Activated T-helper 1 cell treated with anti-CD3 and anti-CD28 coated beads, Interleukin-12 subunit alpha, Interleukin-12 subunit beta, Interleukin-2, Interleukin-4 antibody, amounts not matched to agents 30 ng/mL and 10 ng/mL and 1 ng/mL, durations not matched to agents 14 hours and 24 hours and 36 hours (primary cell): ENCODE measurements around the gene FUBP3. TPM values are rescaled to one million over a fixed set of nuclear protein-coding genes. Genes with fewer than 3 reads are reported as not detected.
"Not testable (repeated sequence)": the region's sequence is repeated elsewhere in the genome, so short reads cannot be mapped to it uniquely, and the experiment has no call there.

Experiments used
- DNase-seq: peaks from one replicate; pipeline ENCODE4 v3.0.0; 2021; ENCODE audit warnings: low spot score
- H3K27ac Mint-ChIP-seq: one replicate; pipeline ENCODE4 v1.8.0; 2021; ENCODE audit warnings: mild to moderate bottlenecking, mixed read lengths
- H3K27me3 Mint-ChIP-seq: one replicate; pipeline ENCODE4 v1.8.0; 2022; ENCODE audit warnings: mild to moderate bottlenecking, moderate library complexity, mixed read lengths; ENCODE audit not compliant: insufficient read depth
- H3K36me3 Mint-ChIP-seq: one replicate; pipeline ENCODE4 v1.8.0; 2021; ENCODE audit warnings: low read depth, mixed read lengths
- H3K4me1 Mint-ChIP-seq: one replicate; pipeline ENCODE4 v1.8.0; 2021; ENCODE audit warnings: low read depth, mixed read lengths
- H3K4me3 Mint-ChIP-seq: one replicate; pipeline ENCODE4 v1.8.0; 2021; ENCODE audit warnings: mild to moderate bottlenecking, moderate library complexity, mixed read lengths
- H3K9me3 Mint-ChIP-seq: one replicate; pipeline ENCODE4 v1.8.0; 2021; ENCODE audit warnings: mixed read lengths
- intact Hi-C: fragments of 100-400 bp; cut with micrococcal nuclease; formaldehyde crosslinking; loops from one replicate; pipeline ENCODE4 v1.15.1; 2024
- total RNA-seq: library from RNA; stranded (reverse); gene quantifications from 2 replicates; pipeline ENCODE4 v1.2.3, GENCODE V29; 2022

The FUBP3 gene
- total RNA-seq, 1 donor from 2014 or later = 52.6 TPM

DNA sequence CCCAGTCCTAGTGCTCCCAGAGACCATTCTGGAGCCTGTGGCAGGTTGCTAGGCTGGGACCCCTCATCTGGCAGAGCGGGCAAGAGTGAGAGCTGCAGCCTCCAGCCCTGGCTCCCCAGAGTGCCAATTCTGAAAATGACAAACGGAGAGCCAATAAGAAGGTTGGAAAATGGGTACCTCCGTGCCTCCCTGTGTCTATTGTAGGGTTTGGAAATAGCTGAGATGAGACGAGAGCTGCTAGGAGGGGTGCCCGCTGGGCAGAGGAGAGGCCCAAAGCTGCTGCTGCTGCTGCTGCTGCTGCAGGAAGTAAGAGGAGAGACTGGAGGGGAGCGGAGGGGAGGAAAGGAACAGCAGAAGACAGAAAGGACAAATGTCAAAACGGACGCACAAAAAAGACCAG is 36.0 kb upstream of the FUBP3 start:
- Mint-ChIP-seq H3K4me1 (no peaks in the 10 kb centered on the region), H3K9me3 (no peaks in the 10 kb centered on the region), H3K27me3 (peaks cover 21% of the 10 kb centered on the region), H3K27ac (no peak overlapping the region), H3K36me3 (no peaks in the 10 kb centered on the region), H3K4me3 (no peak overlapping the region)
- intact Hi-C loops = no loop called here
- DNase-seq = no peak

DNA sequence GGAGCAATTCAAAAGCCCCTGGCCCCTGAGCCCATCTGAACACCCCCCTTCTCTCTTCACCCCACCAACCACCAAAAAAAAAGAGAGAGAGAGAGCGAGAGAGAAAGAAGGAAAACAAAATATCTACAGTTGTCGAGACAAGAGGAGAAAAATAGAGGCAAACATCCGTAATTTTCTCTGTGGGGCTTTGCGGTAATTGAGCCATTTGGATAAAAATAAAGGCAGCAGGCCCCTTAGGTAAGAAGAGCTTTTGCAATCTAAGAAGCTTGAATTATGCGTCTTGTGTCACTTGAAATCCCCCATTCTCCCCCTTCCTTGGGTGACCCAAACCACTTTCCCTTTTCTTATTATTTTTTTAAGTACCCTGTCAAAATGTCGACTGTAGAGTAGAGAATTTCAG is 35.5 kb upstream of the FUBP3 start:
- DNase-seq = no peak
- Mint-ChIP-seq H3K36me3 (no peaks in the 10 kb centered on the region), H3K4me1 (no peaks in the 10 kb centered on the region), H3K4me3 (no peak overlapping the region), H3K9me3 (no peaks in the 10 kb centered on the region), H3K27me3 (peaks cover 16% of the 10 kb centered on the region), H3K27ac (no peak overlapping the region)
- intact Hi-C loops = no loop called here

DNA sequence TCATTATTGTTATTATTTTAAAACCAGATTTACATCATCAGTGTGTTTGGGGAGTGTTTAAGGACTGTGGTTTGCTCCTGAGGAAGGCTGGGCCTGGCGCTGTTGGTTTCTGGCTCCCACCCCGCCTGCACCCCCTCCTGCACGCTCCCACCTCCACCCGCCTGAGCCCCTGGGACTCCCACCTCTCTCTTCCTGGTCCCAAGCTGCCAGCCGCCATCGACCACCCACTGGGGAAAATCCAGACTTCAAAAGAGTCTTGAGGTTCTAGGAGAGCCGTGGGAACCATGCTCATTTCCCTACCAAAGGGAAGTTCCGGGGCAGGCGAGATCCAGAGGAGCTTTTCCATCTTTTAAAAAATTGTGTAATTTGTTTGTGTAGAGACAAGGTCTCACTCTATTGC is 35.0 kb upstream of the FUBP3 start:
- Mint-ChIP-seq H3K27me3 (peaks cover 14% of the 10 kb centered on the region), H3K9me3 (peaks cover 5% of the 10 kb centered on the region), H3K4me3 (no peak overlapping the region), H3K27ac (no peak overlapping the region), H3K4me1 (no peaks in the 10 kb centered on the region), H3K36me3 (no peaks in the 10 kb centered on the region)
- intact Hi-C loops = no loop called here
- no peak for DNase-seq

DNA sequence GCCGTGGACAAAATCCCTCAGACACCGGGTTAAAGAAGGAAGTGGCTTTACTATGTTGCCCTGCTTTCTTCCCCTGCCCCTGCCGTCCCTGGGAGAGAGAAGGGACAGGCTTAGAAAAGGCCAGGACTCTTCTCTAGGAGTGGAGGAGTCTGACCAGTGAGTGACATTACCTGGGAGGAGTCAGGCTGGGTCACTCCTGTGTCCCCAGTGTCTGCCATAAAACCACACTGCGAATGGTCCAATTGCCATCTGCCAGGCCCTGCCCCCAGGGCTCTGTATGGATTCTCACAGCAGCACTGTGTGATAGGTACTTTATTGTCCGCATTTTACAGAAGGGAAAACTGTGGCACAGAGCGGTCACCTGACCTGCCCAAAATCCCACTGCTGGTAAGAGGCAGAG is 31.3 kb upstream of the FUBP3 start:
- Mint-ChIP-seq H3K27ac (no peak overlapping the region), H3K9me3 (peaks cover 9% of the 10 kb centered on the region), H3K27me3 (peaks cover 3% of the 10 kb centered on the region), H3K36me3 (no peaks in the 10 kb centered on the region), H3K4me1 (no peaks in the 10 kb centered on the region), H3K4me3 (no peak overlapping the region)
- intact Hi-C loops = no loop called here
- DNase-seq = no peak

DNA sequence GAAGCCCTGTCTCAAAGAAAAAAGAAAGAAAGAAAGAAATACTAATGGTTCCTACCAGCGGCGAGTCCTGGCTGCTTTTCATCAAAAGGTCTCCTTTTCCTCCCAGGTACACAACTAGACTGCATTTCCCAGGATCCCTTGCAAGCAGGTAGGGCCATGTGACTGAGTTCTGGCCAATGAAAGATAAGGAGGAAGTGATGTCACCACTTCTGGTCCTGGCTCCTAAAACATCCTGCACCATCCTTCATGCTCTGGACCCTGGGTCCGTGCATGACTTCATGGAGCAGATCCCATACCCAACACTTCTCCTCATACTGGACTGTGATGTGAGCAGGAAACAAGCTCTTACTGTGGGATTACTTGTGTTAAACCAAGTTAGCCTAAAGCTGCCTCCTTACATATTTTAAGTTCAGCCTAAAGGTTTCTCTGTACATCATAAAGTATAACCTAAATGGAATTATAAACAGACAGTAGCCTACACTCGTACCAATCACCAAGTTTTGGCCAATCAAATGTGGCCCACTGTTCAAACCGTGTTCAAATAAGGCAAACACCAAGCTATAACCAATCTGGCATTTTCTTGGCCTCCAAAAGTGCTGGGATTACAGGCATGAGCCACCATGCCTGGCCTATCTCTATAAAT is 30.2 kb upstream of the FUBP3 start:
- Mint-ChIP-seq H3K4me1 (no peaks in the 10 kb centered on the region), H3K9me3 (peaks cover 9% of the 10 kb centered on the region), H3K27ac (no peak overlapping the region), H3K36me3 (no peaks in the 10 kb centered on the region), H3K27me3 (peaks cover 3% of the 10 kb centered on the region), H3K4me3 (no peak overlapping the region)
- DNase-seq = no peak
- intact Hi-C loops = no loop called here

DNA sequence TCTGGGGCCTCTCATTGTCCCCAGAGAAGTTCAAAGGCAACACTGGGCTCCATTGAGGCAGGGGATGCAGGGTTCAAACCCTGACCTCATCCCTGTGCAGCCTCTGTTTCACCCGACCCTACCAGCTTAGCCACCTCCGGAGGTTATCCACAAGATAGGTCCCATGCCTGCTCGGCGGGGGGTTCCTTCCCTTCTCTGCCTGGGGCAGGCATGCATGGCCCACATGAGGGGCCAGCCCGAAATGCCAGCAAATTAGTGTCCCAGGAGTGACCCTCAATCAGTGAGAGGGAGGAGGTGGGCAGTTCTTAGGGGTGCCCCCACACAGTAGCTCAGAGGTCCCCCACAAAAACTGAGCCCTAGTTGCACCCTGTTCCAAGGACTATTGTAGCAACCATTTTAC is 24.8 kb upstream of the FUBP3 start:
- H3K9me3 Mint-ChIP-seq = peaks cover 3% of the 10 kb centered on the region
- no peak overlapping the region for H3K4me3 Mint-ChIP-seq
- intact Hi-C loops = no loop called here
- H3K36me3 Mint-ChIP-seq = no peaks in the 10 kb centered on the region
- H3K27me3 Mint-ChIP-seq = peaks cover 3% of the 10 kb centered on the region
- no peak overlapping the region for H3K27ac Mint-ChIP-seq
- H3K4me1 Mint-ChIP-seq = no peaks in the 10 kb centered on the region
- DNase-seq = no peak

DNA sequence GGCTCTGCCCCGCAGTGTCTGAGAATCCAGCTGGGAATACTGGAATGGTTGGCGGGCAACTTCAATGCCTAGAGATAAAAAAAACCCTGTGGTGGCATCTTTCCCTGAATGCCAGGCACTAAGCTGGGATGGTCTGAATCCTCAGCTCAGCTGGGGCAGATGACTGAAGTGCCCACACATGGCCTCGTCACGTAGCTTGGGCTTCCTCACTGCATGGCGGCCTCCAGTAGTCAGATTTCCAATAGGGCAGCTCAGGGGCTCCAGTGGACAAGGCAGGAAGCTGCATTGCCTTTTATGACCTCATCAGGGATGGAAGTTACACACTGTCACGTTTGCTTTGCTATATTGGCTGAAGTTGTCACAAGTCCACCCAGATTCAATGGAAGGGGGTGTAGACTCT is 24.3 kb upstream of the FUBP3 start:
- Mint-ChIP-seq H3K27me3 (peaks cover 3% of the 10 kb centered on the region), H3K4me3 (no peak overlapping the region), H3K27ac (no peak overlapping the region), H3K36me3 (no peaks in the 10 kb centered on the region), H3K4me1 (no peaks in the 10 kb centered on the region), H3K9me3 (no peaks in the 10 kb centered on the region)
- no peak for DNase-seq
- intact Hi-C loops = no loop called here

DNA sequence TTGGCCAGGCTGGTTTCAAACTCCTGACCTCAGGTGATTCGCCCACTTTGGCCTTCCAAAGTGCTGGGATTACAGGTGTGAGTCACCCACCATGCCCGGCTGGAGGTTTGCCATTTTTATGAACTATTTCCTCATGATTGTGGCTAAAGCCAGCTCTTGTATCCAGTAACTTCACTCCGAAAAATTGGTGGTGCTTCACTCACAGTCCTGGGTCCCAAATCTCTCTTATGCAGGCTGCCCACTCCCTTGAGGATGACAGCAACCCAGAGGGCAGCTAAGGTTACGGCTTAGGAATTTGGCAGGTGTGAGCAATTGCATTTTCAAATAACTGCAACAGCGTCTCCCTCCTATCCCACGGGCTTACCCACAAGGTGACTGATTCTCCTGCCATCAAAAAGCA is 23.4 kb upstream of the FUBP3 start:
- H3K4me3 Mint-ChIP-seq = no peak overlapping the region

DNA sequence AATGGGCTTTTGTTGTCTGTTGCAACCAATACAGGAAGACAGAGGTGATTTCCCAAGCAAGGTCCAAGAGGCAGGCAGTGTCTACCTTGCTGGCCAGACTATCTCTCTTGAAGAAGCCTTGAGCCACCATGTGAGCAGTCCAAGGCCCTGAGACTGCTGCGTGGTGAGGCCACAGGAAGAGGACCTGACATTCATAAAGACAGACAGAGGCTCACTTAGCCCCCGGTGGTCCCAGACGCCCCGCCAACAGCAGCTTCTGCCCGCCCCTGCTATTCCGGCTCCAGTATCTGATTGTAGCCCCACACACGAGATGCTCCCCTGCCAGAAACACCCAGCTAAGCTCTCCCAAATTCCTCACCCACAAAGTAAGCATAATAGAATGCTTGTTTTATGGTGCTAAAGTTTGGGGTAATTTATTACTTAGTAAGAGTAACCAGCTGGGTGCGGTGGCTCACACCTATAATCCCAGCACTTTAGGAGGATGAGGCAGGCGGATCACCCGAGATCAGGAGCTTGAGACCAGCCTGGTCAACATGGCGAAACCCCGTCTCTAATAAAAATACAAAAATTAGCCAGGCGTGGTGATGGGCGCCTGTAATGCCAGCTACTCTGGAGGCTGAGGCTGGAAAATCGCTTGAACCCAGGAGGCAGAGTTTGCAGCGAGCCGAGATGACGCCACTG is 22.8 kb upstream of the FUBP3 start:
- H3K4me1 Mint-ChIP-seq = no peaks in the 10 kb centered on the region
- no peak overlapping the region for H3K4me3 Mint-ChIP-seq
- intact Hi-C loops = no loop called here
- peaks cover 3% of the 10 kb centered on the region for H3K27me3 Mint-ChIP-seq
- H3K27ac Mint-ChIP-seq = no peak overlapping the region
- DNase-seq = no peak
- no peaks in the 10 kb centered on the region for H3K36me3 Mint-ChIP-seq
- H3K9me3 Mint-ChIP-seq = no peaks in the 10 kb centered on the region

More for the DNA sequence above, 23.4 kb upstream of the FUBP3 start:
- Mint-ChIP-seq H3K9me3 (no peaks in the 10 kb centered on the region), H3K27ac (no peak overlapping the region), H3K4me1 (no peaks in the 10 kb centered on the region), H3K36me3 (no peaks in the 10 kb centered on the region), H3K27me3 (peaks cover 3% of the 10 kb centered on the region)
- no peak for DNase-seq
- intact Hi-C loops = no loop called here

DNA sequence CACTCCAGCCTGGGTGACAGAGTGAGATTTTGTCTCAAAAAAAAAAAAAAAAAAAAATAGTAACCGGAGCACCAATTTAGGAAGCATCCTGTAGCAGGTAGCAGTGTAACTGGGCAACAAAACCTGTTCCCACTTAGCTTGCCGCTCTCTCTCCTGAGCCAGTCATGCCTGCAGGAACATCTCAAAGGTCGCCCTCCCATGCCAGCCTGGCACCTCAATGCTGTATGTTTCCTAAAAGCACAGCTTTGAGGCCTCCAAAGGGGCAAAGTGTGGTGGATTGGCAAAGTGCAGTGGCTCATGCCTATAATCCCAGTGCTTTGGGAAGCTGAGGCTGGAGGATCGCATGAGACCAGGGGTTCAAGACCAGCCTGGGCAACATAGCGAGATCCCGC is 22.3 kb upstream of the FUBP3 start:
- no peak for DNase-seq
- H3K4me3 Mint-ChIP-seq = no peak overlapping the region
- intact Hi-C loops = no loop called here
- H3K4me1 Mint-ChIP-seq = no peaks in the 10 kb centered on the region
- peaks cover 3% of the 10 kb centered on the region for H3K27me3 Mint-ChIP-seq
- H3K27ac Mint-ChIP-seq = no peak overlapping the region
- H3K9me3 Mint-ChIP-seq = no peaks in the 10 kb centered on the region
- no peaks in the 10 kb centered on the region for H3K36me3 Mint-ChIP-seq

DNA sequence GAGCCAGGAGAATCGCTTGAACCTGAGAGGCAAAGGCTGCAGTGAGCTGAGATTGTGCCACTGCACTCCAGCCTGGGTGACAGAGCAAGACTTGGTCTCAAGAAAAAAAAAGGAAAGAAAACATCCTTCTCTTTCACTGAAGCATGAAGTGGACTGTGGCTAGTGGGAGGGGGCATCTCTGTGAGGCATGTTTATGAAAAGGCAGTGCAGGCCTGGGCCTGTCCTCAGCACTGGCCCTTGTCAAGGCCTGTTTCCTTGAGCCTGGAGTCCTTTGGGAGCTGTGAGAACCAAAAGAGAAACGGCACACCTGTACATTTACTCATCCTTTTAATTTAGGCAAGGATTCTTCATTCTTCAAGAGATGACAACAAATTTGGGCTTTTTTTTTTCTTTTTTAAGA is 18.3 kb upstream of the FUBP3 start:
- H3K27me3 Mint-ChIP-seq = peaks cover 3% of the 10 kb centered on the region
- intact Hi-C loops = no loop called here
- no peaks in the 10 kb centered on the region for H3K36me3 Mint-ChIP-seq
- H3K4me1 Mint-ChIP-seq = no peaks in the 10 kb centered on the region
- H3K4me3 Mint-ChIP-seq = no peak overlapping the region
- no peak overlapping the region for H3K27ac Mint-ChIP-seq
- no peak for DNase-seq
- H3K9me3 Mint-ChIP-seq = no peaks in the 10 kb centered on the region

DNA sequence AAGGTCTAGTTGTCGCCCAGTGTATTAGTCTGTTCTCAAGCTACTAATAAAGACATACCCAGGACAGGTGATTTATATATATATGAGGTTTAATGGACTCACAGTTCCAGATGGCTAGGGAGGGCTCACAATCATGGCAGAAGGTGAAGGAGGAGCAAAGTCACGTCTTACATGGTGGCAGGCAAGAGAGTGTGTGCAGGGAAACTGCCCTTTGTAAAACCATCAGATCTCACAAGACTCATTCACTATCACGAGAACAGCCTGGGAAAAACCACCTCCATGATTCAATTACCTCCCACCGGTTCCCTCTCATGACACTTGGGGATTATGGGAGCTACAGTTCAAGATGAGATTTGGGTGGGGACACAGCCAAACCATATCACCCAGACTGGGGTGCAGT is 16.9 kb upstream of the FUBP3 start:
- H3K9me3 Mint-ChIP-seq, H3K27me3 Mint-ChIP-seq, H3K4me1 Mint-ChIP-seq, H3K27ac Mint-ChIP-seq, H3K36me3 Mint-ChIP-seq, H3K4me3 Mint-ChIP-seq, DNase-seq, intact Hi-C loops: not testable (repeated sequence)

DNA sequence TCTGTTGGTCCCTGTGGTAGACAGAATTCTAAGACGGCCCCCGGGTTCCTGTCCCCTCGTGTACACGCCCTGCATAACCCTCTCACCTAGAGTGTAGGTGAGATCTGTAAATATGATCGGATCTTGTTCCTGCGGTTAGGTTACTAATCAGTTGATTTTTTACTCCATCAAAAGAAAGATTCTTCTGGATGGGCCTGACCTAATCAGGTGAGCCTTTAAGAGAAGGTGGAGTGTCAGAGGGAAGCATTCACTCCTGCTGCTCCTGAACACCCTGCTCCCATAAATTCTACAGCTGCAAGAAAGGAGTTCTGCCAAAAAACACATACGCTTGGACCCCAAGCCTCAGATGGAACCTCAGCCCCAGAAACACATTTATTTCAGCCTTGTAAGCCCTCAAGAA is 15.6 kb upstream of the FUBP3 start:
- Mint-ChIP-seq H3K9me3 (no peaks in the 10 kb centered on the region), H3K4me3 (no peak overlapping the region), H3K27ac (no peak overlapping the region), H3K4me1 (no peaks in the 10 kb centered on the region), H3K27me3 (peaks cover 6% of the 10 kb centered on the region), H3K36me3 (no peaks in the 10 kb centered on the region)
- intact Hi-C loops = no loop called here
- DNase-seq = no peak

DNA sequence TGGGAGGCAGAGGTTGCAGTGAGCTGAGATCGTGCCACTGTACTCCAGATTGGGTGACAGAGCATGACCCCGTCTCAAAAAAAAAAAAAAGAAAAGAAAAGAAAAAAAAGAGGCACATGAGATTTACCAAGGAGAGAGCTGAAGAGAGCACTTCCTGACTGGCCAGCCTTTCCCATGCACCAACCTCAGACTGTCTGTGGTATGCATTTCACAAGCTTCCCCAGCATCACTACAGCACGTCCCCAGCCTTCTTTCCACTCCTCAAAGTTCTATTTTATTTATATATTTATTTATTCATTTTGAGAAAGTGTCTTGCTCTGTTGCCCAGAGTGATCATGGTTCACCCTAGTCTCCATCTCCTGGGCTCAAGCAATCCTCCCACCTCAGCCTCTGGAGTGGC is 13.6 kb upstream of the FUBP3 start:
- H3K27me3 Mint-ChIP-seq = peaks cover 6% of the 10 kb centered on the region
- no peaks in the 10 kb centered on the region for H3K9me3 Mint-ChIP-seq
- no peaks in the 10 kb centered on the region for H3K36me3 Mint-ChIP-seq

More for the DNA sequence above, 13.6 kb upstream of the FUBP3 start:
- DNase-seq = no peak
- Mint-ChIP-seq H3K27ac (no peak overlapping the region), H3K4me3 (no peak overlapping the region), H3K4me1 (no peaks in the 10 kb centered on the region)
- intact Hi-C loops = no loop called here
